Measurements from ENCODE around the gene GALNT1. TPM values are rescaled to one million over a fixed set of nuclear protein-coding genes. Genes with fewer than 3 reads are reported as not detected.

Gene GALNT1
- total and polyA plus RNA-seq, 9 of the 15 experiments (the other 6 are each of a cell fraction or from before 2014, with no cell fraction given), result 14.4 to 54.1 (median 36.6) TPM

DNA sequence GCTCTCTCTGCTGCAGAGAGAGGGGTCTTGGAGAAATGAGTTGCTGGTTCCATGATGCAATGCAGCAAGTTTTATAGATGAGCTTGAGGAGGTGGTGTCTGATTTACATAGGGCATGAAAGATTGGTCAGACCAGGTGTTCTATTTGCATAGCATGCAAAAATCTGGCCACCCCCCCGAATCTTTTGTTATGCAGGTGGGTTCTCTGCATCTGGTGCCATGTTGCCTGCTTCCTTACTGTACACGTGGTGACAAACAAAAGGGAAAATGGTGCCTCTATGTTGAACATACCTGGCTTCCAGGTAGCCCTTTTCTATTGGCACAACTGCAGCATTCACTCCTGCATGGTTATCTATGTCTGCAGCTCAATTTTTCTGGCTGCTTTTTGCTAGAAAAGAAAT is 169.4 kb downstream of the GALNT1 start:
- ATAC-seq (no peak), DNase-seq (ENCODE audit: extremely low read depth in 1 of 4, low spot score in 3 of 4) (no peak), FAIRE-seq (no peak)
- intact Hi-C loops (cut with micrococcal nuclease), result loop anchor here (10.0 kb wide), 2 partner anchors 516 to 824 kb away; no protein-coding TSS in a partner anchor
- 3% methylated on average over 2 of the region's 2 CpGs for WGBS (ENCODE audit: insufficient coverage, low coverage, missing lambda C conversion rate)
- CTCF ChIA-PET (ENCODE audit: low intra/inter-chr PET ratio), result no interaction called here
- POLR2A ChIA-PET, result no interaction called here
- TF ChIP-seq ZNF239 (CRISPR knock-in tag; IDR thresholded peaks at IDR 0.05) (no peak), ZNF23 (CRISPR knock-in tag; IDR thresholded peaks at IDR 0.05) (no peak), CAMTA2 (CRISPR knock-in tag; conservative IDR thresholded peaks at IDR 0.05) (no peak), PRPF4 (IDR thresholded peaks at IDR 0.05; ENCODE audit: insufficient read depth, low read depth, low read length, poor library complexity, severe bottlenecking) (no peak), EP300 (IDR thresholded peaks at IDR 0.05; ENCODE audit: low read length) (no peak), TCF7L2 (IDR thresholded peaks at IDR 0.05; ENCODE audit: low read depth, low read length) (no peak), ZNF311 (CRISPR knock-in tag; IDR thresholded peaks at IDR 0.05) (no peak), CBFA2T2 (conservative IDR thresholded peaks at IDR 0.05) (no peak), ZKSCAN3 (CRISPR knock-in tag; IDR thresholded peaks at IDR 0.05) (no peak), RBM17 (IDR thresholded peaks at IDR 0.05; ENCODE audit: borderline replicate concordance, low read depth, low read length) (no peak), TEAD4 (IDR thresholded peaks at IDR 0.05; ENCODE audit: low read length) (no peak), TEAD4 (CRISPR knock-in tag; IDR thresholded peaks at IDR 0.05; ENCODE audit: borderline replicate concordance) (no peak), GABPB2 (CRISPR knock-in tag; conservative IDR thresholded peaks at IDR 0.05) (no peak), SAFB2 (IDR thresholded peaks at IDR 0.05; ENCODE audit: borderline replicate concordance, low read depth, low read length, severe bottlenecking) (no peak), PTTG1 (tag; IDR thresholded peaks at IDR 0.05; ENCODE audit: low read depth) (no peak), NFE2 (IDR thresholded peaks at IDR 0.05; ENCODE audit: low read depth) (no peak), CTBP1 (IDR thresholded peaks at IDR 0.05; ENCODE audit: borderline replicate concordance) (no peak), ZNF584 (CRISPR knock-in tag; IDR thresholded peaks at IDR 0.05; ENCODE audit: low read depth) (no peak), ZNF436 (CRISPR knock-in tag; IDR thresholded peaks at IDR 0.05) (no peak), ZFPM2 (CRISPR knock-in tag; IDR thresholded peaks at IDR 0.05) (no peak)
- TF ChIP-seq, protein P1, sequence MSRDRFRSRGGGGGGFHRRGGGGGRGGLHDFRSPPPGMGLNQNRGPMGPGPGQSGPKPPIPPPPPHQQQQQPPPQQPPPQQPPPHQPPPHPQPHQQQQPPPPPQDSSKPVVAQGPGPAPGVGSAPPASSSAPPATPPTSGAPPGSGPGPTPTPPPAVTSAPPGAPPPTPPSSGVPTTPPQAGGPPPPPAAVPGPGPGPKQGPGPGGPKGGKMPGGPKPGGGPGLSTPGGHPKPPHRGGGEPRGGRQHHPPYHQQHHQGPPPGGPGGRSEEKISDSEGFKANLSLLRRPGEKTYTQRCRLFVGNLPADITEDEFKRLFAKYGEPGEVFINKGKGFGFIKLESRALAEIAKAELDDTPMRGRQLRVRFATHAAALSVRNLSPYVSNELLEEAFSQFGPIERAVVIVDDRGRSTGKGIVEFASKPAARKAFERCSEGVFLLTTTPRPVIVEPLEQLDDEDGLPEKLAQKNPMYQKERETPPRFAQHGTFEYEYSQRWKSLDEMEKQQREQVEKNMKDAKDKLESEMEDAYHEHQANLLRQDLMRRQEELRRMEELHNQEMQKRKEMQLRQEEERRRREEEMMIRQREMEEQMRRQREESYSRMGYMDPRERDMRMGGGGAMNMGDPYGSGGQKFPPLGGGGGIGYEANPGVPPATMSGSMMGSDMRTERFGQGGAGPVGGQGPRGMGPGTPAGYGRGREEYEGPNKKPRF (IDR thresholded peaks at IDR 0.05; ENCODE audit: low read depth, low read length), result no peak
- no peak overlapping the region for H3K4me2 ChIP-seq (ENCODE audit: insufficient read depth, low read length)
- H3K27me3 ChIP-seq (ENCODE audit: control insufficient read depth in 2 of 2, insufficient read depth in 2 of 2, low read length in 2 of 2), result peaks cover 9 to 35% of the 10 kb centered on the region in 2 experiments
- H3K4me1 ChIP-seq (replicated peaks in 1 of 2; ENCODE audit: control insufficient read depth in 2 of 2, insufficient read depth in 2 of 2, low read length in 2 of 2), result no peaks in the 10 kb centered on the region
- H4K20me1 ChIP-seq (replicated peaks; ENCODE audit: control insufficient read depth, insufficient read depth, low read length), result no peaks in the 10 kb centered on the region
- no peak overlapping the region for H2AFZ ChIP-seq (ENCODE audit: low read depth, low read length)
- H3K4me3 ChIP-seq, result no peak overlapping the region
- BruUV-seq (replicated peaks), result no TSS peak
- no peak overlapping the region for H3K9ac ChIP-seq (ENCODE audit: insufficient read depth in 1 of 2, low read depth in 2 of 2, low read length in 2 of 2)
- no peaks in the 10 kb centered on the region for H3K36me3 ChIP-seq (ENCODE audit: control insufficient read depth, insufficient read depth, low read length)
- H3K79me2 ChIP-seq (ENCODE audit: control insufficient read depth, insufficient read depth, low read length), result no peaks in the 10 kb centered on the region
- no peaks in the 10 kb centered on the region for H3K9me1 ChIP-seq (ENCODE audit: control insufficient read depth, insufficient read depth, low read length)
- in situ Hi-C loops (cut with MboI), result loop anchor here (10.0 kb wide), 2 partner anchors 204 to 356 kb away; no protein-coding TSS in a partner anchor
- no peak overlapping the region for H3K27ac ChIP-seq (ENCODE audit: extremely low read depth, low read depth, low read length)
- no peaks in the 10 kb centered on the region for H3K9me3 ChIP-seq (replicated peaks; ENCODE audit: control insufficient read depth, insufficient read depth, low read depth, low read length)

All from K562 (cell line).